ENCODE results near the gene LECT2.

GRCh38 chr5:135955525-135955924 is 742 bp upstream of the LECT2 start:
- TF ChIP-seq, protein P1, sequence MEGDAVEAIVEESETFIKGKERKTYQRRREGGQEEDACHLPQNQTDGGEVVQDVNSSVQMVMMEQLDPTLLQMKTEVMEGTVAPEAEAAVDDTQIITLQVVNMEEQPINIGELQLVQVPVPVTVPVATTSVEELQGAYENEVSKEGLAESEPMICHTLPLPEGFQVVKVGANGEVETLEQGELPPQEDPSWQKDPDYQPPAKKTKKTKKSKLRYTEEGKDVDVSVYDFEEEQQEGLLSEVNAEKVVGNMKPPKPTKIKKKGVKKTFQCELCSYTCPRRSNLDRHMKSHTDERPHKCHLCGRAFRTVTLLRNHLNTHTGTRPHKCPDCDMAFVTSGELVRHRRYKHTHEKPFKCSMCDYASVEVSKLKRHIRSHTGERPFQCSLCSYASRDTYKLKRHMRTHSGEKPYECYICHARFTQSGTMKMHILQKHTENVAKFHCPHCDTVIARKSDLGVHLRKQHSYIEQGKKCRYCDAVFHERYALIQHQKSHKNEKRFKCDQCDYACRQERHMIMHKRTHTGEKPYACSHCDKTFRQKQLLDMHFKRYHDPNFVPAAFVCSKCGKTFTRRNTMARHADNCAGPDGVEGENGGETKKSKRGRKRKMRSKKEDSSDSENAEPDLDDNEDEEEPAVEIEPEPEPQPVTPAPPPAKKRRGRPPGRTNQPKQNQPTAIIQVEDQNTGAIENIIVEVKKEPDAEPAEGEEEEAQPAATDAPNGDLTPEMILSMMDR (IDR thresholded peaks at IDR 0.05) = no peak
- no peak for TF ChIP-seq POLR2A (IDR thresholded peaks at IDR 0.05)
